Stimulated activated CD8-positive, alpha-beta memory T cell treated with anti-CD3 and anti-CD28 coated beads, Interleukin-15, amount 100 ng/mL, for 4 hours (primary cell): ENCODE data around the gene APLP2.

Source experiments
- DNase-seq, 2 donors: peaks; one replicate each; pipeline ENCODE4 v3.0.0-alpha.2; 2020; ENCODE audit warnings: low read depth in 2 of 2

Gene APLP2

GRCh38 chr11:130145975-130146776, 76.5 kb downstream of the APLP2 start:
- DNase-seq = no peak

GRCh38 chr11:130146796-130147195, 77.1 kb downstream of the APLP2 start:
- no peak for DNase-seq

GRCh38 chr11:130148796-130149326, 79.2 kb downstream of the APLP2 start:
- no peak for DNase-seq

GRCh38 chr11:130150790-130151189, 81.1 kb downstream of the APLP2 start:
- DNase-seq = no peak

- no peak for DNase-seq
Observed at GRCh38 chr11:130151196-130151595, 81.5 kb downstream of the APLP2 start.

- DNase-seq = no peak
Observed at GRCh38 chr11:130156108-130157022, 86.7 kb downstream of the APLP2 start.

GRCh38 chr11:130157101-130157500, 87.4 kb downstream of the APLP2 start:
- no peak for DNase-seq

GRCh38 chr11:130157840-130158239, 88.1 kb downstream of the APLP2 start:
- no peak for DNase-seq

- no peak for DNase-seq
Observed at GRCh38 chr11:130159139-130159538, 89.4 kb downstream of the APLP2 start.

- no peak for DNase-seq
Observed at GRCh38 chr11:130159657-130160497, 90.2 kb downstream of the APLP2 start, which contains the start of gene ST14. Gene ST14 (plus strand): TSS chr11:130159782. CDS start chr11:130159980, 198 bp downstream.

- no peak for DNase-seq
Observed at GRCh38 chr11:130160498-130161155, 90.9 kb downstream of the APLP2 start.

- no peak for DNase-seq
Observed at GRCh38 chr11:130161441-130162145, 91.9 kb downstream of the APLP2 start.

- DNase-seq = no peak
Observed at GRCh38 chr11:130162733-130163132, 93.0 kb downstream of the APLP2 start.

GRCh38 chr11:130163346-130164220, 93.9 kb downstream of the APLP2 start:
- no peak for DNase-seq

GRCh38 chr11:130164221-130164570, 94.5 kb downstream of the APLP2 start:
- DNase-seq = no peak

- DNase-seq = no peak
Observed at GRCh38 chr11:130165601-130166456, 96.1 kb downstream of the APLP2 start.

- no peak for DNase-seq
Observed at GRCh38 chr11:130166457-130166784, 96.7 kb downstream of the APLP2 start.

GRCh38 chr11:130167146-130167545, 97.5 kb downstream of the APLP2 start:
- DNase-seq = no peak

- DNase-seq = no peak
Observed at GRCh38 chr11:130168105-130168504, 98.4 kb downstream of the APLP2 start.
